ENCODE data around the gene NR3C1. TPM values are rescaled to one million over a fixed set of nuclear protein-coding genes. Genes with fewer than 3 reads are reported as not detected.

Gene NR3C1
- total and polyA plus RNA-seq, 2 of the 4 experiments (the other 2 are of a cell fraction) = 13.7 to 77.4 TPM

DNA sequence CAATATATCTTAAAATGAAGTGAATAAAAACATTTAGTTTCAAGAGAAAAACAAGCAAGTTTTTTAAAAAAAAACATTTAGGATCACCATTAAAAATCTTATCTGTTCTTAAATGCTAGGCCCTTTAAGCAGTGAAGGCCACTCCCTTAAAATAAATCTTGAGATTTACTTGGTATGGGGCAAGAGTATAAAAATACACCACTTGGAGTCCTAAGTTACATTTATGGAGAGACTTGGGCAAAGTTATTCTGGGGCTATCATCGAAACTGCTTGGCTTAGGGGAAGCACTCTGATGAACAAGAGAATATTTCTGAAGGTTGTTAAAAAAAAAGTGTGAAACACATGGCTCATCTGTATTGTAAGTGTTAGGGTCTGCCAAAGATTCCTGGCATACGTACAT lies 97.4 kb downstream of the NR3C1 start:
- WGBS, 2 experiments (ENCODE audit: extremely low coverage in 2 of 2, insufficient read length in 1 of 2) = no CpG with 5 or more reads among the region's 2 CpGs
- Histone ChIP-seq H3K18ac (ENCODE audit: low read depth, low read length) (no peak overlapping the region), H3K27me3 (ENCODE audit: control insufficient read depth, insufficient read depth, low read length) (no peaks in the 10 kb centered on the region), H3K14ac (replicated peaks; ENCODE audit: low read depth, low read length) (no peak overlapping the region), H2AFZ (replicated peaks; ENCODE audit: low read length, poor library complexity) (no peak overlapping the region), H3K4me1 (ENCODE audit: control insufficient read depth, insufficient read depth, low read length) (0 out of 2 replicates have a peak, but pooled peaks cover 5% of the 10 kb centered on the region), H2AK5ac (ENCODE audit: low read depth, low read length) (no peak overlapping the region), H4K91ac (ENCODE audit: insufficient read depth, low read depth, low read length) (no peak overlapping the region), H3K9ac (ENCODE audit: low read depth, low read length) (no peak overlapping the region), H3K4ac (ENCODE audit: low read depth, low read length) (no peak overlapping the region), H3K4me3 (ENCODE audit: insufficient read depth, low read depth, low read length) (no peak overlapping the region), H4K5ac (ENCODE audit: low read depth, low read length) (no peak overlapping the region), H3K9me3 (ENCODE audit: control insufficient read depth, insufficient read depth, low read length) (no peaks in the 10 kb centered on the region; the same call in 1 of the 2 replicates), H2BK5ac (ENCODE audit: low read depth, low read length, poor library complexity, severe bottlenecking) (no peak overlapping the region), H2BK15ac (ENCODE audit: low read depth, low read length) (no peak overlapping the region), H3K9me1 (ENCODE audit: insufficient read depth, low read length) (no peaks in the 10 kb centered on the region), H2BK20ac (ENCODE audit: low read depth, low read length) (no peak overlapping the region), H3K23ac (ENCODE audit: low read depth, low read length) (no peak overlapping the region), H3K36me3 (ENCODE audit: control insufficient read depth, insufficient read depth, low read length) (peaks cover 12% of the 10 kb centered on the region), H4K20me1 (ENCODE audit: insufficient read depth, low read length) (no peaks in the 10 kb centered on the region), H2BK120ac (ENCODE audit: low read depth, low read length) (no peak overlapping the region), H3K56ac (ENCODE audit: extremely low read depth, insufficient read depth, low read length) (no peak overlapping the region), H3K4me2 (ENCODE audit: low read depth, low read length) (no peak overlapping the region), H3K27ac (ENCODE audit: insufficient read depth, low read length) (no peak overlapping the region), H3K79me1 (ENCODE audit: low read depth in 1 of 2, low read length in 2 of 2) (peaks cover 10 to 45% of the 10 kb centered on the region in 2 experiments; a peak in 3 of 4 replicates), H4K8ac (ENCODE audit: low read depth in 2 of 2, low read length in 2 of 2) (no peak overlapping the region), H2AK9ac (replicated peaks; ENCODE audit: low read depth, low read length, poor library complexity) (no peak overlapping the region)
- POLR2A ChIA-PET (ENCODE audit: unreplicated experiment) = no interaction called here
- in situ Hi-C loops (cut with MboI; ENCODE audit: low sequenced_read_pairs) (no loop called here), dilution Hi-C loops (cut with HindIII; ENCODE audit: low sequenced_read_pairs, unreplicated experiment) (no loop called here), intact Hi-C loops (cut with micrococcal nuclease) (no loop called here)
- no peak for ATAC-seq (ENCODE audit: low read depth)
- no peak for TF ChIP-seq RCOR1 (IDR thresholded peaks at IDR 0.05; ENCODE audit: insufficient replicate concordance, low read length)
- no peak for TF ChIP-seq RAD21 (IDR thresholded peaks at IDR 0.05; ENCODE audit: low read length)
- no peak for TF ChIP-seq MAFK (IDR thresholded peaks at IDR 0.05; ENCODE audit: low read depth, low read length)
- TF ChIP-seq, protein P1, sequence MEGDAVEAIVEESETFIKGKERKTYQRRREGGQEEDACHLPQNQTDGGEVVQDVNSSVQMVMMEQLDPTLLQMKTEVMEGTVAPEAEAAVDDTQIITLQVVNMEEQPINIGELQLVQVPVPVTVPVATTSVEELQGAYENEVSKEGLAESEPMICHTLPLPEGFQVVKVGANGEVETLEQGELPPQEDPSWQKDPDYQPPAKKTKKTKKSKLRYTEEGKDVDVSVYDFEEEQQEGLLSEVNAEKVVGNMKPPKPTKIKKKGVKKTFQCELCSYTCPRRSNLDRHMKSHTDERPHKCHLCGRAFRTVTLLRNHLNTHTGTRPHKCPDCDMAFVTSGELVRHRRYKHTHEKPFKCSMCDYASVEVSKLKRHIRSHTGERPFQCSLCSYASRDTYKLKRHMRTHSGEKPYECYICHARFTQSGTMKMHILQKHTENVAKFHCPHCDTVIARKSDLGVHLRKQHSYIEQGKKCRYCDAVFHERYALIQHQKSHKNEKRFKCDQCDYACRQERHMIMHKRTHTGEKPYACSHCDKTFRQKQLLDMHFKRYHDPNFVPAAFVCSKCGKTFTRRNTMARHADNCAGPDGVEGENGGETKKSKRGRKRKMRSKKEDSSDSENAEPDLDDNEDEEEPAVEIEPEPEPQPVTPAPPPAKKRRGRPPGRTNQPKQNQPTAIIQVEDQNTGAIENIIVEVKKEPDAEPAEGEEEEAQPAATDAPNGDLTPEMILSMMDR (conservative IDR thresholded peaks at IDR 0.05; ENCODE audit: low read depth, low read length) = no peak
- TF ChIP-seq POLR2A (IDR thresholded peaks at IDR 0.05; ENCODE audit: low read depth, low read length) = no peak
- TF ChIP-seq CHD1 (IDR thresholded peaks at IDR 0.05; ENCODE audit: low read depth, low read length) = no peak
- TF ChIP-seq BHLHE40 (IDR thresholded peaks at IDR 0.05; ENCODE audit: low read depth, low read length) = no peak
- TF ChIP-seq NFE2L2 (IDR thresholded peaks at IDR 0.05; ENCODE audit: low read depth, low read length) = no peak
- no peak for TF ChIP-seq CEBPB (IDR thresholded peaks at IDR 0.05; ENCODE audit: low read depth, low read length)
- no peak for TF ChIP-seq SMC3 (IDR thresholded peaks at IDR 0.05; ENCODE audit: low read depth, low read length)
- no peak for TF ChIP-seq RFX5 (IDR thresholded peaks at IDR 0.05; ENCODE audit: low read depth, low read length)
- no peak for TF ChIP-seq MXI1 (IDR thresholded peaks at IDR 0.05; ENCODE audit: borderline replicate concordance, low read depth, low read length)
- TF ChIP-seq, protein P2, sequence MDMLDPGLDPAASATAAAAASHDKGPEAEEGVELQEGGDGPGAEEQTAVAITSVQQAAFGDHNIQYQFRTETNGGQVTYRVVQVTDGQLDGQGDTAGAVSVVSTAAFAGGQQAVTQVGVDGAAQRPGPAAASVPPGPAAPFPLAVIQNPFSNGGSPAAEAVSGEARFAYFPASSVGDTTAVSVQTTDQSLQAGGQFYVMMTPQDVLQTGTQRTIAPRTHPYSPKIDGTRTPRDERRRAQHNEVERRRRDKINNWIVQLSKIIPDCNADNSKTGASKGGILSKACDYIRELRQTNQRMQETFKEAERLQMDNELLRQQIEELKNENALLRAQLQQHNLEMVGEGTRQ (IDR thresholded peaks at IDR 0.05; ENCODE audit: low read depth, low read length) = no peak
- TF ChIP-seq FOS (IDR thresholded peaks at IDR 0.05; ENCODE audit: low read depth, low read length) = no peak
- no peak for TF ChIP-seq MAZ (IDR thresholded peaks at IDR 0.05; ENCODE audit: borderline replicate concordance, low read depth, low read length)
- TF ChIP-seq, protein P3, sequence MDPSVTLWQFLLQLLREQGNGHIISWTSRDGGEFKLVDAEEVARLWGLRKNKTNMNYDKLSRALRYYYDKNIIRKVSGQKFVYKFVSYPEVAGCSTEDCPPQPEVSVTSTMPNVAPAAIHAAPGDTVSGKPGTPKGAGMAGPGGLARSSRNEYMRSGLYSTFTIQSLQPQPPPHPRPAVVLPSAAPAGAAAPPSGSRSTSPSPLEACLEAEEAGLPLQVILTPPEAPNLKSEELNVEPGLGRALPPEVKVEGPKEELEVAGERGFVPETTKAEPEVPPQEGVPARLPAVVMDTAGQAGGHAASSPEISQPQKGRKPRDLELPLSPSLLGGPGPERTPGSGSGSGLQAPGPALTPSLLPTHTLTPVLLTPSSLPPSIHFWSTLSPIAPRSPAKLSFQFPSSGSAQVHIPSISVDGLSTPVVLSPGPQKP (IDR thresholded peaks at IDR 0.05; ENCODE audit: borderline replicate concordance, low read depth, low read length) = no peak
- CTCF ChIA-PET = no interaction called here
- BruUV-seq (replicated peaks) = no TSS peak
- no peak for DNase-seq
